GM19463 (cell line): ENCODE results near the gene DOCK1.

Experiments
- ATAC-seq: cut with Tn5 transposase; IDR thresholded peaks from one replicate; pipeline ENCODE4 v1.9.1; 2021; ENCODE audit warnings: mild to moderate bottlenecking, moderate library complexity; ENCODE audit not compliant: unreplicated experiment

Gene DOCK1

GRCh38 chr10:127033216-127034033 lies 128.2 kb downstream of the DOCK1 start:
- no peak for ATAC-seq

DNA sequence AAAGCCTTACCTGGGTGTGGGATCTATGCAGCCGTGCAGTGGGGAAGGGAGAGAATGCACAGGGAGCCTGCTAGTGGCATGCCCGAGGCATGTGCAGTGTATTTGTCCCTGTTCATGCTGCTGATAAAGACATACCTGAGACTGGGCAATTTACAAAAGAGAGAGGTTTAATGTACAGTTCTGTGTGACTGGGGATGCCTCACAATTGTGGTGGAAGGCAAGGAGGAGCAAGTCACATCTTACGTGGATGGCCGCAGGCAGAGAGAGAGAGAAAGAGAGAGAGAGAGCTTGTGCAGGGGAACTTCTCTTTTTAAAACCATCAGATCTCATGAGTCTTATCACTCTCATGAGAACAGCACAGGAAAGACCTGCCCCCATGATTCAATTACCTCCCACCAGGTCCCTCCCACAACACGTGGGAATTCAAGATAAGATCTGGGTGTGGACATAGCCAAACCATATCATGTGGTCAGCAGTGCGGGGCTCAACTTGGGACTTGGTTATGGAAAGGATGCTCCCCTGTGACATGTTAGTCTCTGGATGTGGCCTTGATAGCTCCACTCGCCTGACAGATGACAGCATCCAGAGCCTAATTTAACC lies 128.9 kb downstream of the DOCK1 start:
- no peak for ATAC-seq

GRCh38 chr10:127034790-127035189 lies 129.6 kb downstream of the DOCK1 start:
- no peak for ATAC-seq

DNA sequence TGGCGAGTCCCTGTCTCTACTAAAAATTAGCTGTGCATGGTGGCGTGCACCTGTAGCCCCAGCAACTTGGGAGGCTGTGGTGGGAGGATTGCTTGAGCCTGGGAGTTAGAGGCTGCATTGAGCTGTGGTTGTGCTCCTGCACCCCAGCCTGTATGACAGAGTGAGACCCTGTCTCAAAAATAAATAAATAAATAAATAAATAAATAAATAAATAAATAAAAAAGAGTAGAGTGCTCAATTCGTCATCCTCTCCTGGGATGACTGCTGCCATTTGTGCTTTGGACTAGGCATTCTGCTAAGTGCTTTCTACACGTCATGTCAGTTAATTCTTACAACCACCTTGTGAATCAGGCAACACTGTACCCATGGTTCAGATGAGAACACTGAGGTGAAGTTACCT lies 130.6 kb downstream of the DOCK1 start:
- ATAC-seq, result no peak

GRCh38 chr10:127036987-127037386 lies 131.8 kb downstream of the DOCK1 start:
- no peak for ATAC-seq

- no peak for ATAC-seq
These were observed 134.2 kb downstream of the DOCK1 start for GRCh38 chr10:127039435-127039834.

DNA sequence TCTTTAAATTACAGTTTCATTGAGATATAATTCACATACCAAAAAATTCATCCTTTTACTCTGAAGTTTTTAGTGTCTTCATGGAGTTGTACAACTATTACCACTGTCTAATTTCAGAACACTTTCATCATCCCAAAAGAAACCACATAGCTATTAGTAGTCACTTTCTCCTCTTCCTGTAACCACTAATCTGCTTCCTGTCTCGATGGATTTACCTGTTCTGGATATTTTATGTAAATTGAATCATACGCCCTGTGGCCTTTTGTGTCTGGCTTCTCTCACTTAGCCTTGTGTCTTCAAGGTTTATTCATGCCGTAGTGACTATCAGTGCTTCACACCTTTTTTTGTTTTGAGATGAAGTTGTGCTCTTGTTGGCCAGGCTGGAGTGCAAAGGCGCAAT lies 135.5 kb downstream of the DOCK1 start:
- ATAC-seq, result no peak

- no peak for ATAC-seq
These were observed 136.3 kb downstream of the DOCK1 start for GRCh38 chr10:127041552-127041951.

GRCh38 chr10:127043301-127043700 lies 138.1 kb downstream of the DOCK1 start:
- ATAC-seq, result no peak

GRCh38 chr10:127044186-127044585 lies 139.0 kb downstream of the DOCK1 start:
- ATAC-seq, result no peak

- ATAC-seq, result no peak
These were observed 142.0 kb downstream of the DOCK1 start for GRCh38 chr10:127046975-127047877.

GRCh38 chr10:127047878-127048238 lies 142.6 kb downstream of the DOCK1 start:
- no peak for ATAC-seq

DNA sequence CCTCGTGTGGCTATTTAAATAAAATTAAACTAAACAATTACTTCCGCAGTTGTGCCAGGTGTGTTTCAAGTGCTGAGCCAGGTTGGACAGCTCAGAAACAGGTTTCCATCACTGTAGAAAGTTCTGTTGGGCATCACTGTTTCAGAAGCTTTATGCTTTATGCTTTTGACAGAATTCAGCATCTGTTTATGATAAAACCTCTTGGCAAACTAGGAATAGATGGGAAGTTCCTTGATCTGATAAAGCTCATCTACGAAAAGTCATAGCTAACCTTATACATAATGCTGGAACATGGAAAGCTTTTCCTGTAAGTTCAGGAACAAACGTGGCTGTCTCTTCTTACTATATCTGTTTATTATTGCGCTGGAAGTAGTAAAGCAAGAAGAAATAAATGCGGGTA lies 143.4 kb downstream of the DOCK1 start:
- no peak for ATAC-seq

- no peak for ATAC-seq
These were observed 146.8 kb downstream of the DOCK1 start for GRCh38 chr10:127052001-127052400.

- no peak for ATAC-seq
These were observed 150.0 kb downstream of the DOCK1 start for GRCh38 chr10:127055263-127055662.

DNA sequence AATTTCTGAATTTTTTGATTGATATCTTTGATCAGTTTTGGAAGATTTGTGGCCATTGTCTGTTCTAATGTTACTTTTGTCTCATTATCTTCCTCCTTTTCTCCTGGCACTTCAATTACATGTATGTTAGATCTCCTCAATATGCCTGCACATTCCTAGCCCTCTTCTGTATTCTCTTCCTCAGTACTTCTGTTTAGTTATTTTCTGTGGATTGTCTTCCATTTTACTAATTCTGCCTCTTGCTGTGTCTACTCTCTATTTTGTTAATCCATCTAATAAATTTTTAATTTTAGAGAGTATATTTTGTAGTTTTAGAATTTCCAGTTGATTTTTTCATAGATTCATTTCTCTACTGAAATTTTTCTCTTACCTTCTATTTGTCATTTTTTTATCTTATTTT lies 154.1 kb downstream of the DOCK1 start:
- no peak for ATAC-seq

GRCh38 chr10:127063762-127064161 lies 158.5 kb downstream of the DOCK1 start:
- no peak for ATAC-seq

DNA sequence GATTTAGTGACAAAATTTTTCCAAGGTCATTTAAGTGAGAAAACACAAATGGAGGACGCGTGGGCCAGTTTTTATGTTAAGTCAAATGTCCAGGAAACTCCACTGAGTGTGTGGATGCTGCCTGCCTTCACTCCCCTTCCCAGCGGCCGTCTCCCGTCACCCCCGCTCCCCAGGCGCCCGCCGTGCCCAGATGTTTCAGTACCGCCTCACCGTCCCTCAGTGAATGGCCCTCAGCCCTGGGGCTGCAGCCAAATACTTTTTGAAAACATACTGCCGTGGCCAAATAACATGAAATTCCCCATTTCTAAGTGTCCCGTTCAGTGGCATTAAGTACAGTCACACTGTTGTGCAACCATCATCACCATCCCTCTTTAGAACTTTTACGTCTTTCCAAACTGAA lies 159.2 kb downstream of the DOCK1 start:
- ATAC-seq, result no peak

- ATAC-seq, result no peak
These were observed 162.4 kb downstream of the DOCK1 start for GRCh38 chr10:127067542-127068194.

DNA sequence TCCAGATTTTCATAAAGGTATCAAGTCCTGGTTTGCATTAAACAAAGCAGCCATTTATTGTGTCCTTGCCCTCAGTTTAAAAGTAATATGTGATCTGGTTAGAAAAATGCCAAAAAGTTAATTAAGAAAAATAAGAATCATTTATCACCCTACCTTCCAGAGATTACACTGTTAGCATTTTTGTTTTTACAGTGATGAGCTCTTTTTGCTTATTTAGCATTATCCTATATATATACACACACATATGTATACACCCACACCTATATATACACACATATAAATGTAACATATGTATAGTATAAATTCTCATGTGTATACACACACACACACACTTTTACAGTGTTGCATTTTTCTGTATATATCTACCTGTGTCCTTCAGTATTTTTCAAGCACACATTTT lies 163.3 kb downstream of the DOCK1 start:
- ATAC-seq, result no peak

DNA sequence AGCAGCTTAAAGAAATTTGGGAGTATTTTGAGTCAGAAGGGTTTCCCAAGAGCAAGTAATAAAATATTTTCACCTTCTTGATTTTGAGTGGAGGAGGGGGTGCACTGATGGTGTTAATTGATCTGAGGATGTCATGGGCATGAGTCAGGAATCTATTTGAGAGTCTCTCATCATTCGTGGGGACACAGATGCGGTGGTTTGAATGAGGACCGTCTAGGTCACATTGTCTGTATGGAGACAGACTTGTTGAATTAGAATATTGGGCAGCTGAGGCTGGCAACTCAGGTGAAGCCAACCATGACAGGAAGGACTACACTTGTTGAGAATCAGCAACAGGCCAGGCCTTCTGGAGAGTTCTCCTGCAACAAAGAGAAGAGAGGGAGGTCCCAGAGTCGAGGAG lies 164.2 kb downstream of the DOCK1 start:
- ATAC-seq, result no peak
